ENCODE results near the gene CYP2B6.
A peak's percentile ranks its signal among the peaks of the same experiment; 100 is the strongest.
"Not testable (repeated sequence)": the region's sequence is repeated elsewhere in the genome, so short reads cannot be mapped to it uniquely, and the experiment has no call there.

CYP2B6 gene

DNA sequence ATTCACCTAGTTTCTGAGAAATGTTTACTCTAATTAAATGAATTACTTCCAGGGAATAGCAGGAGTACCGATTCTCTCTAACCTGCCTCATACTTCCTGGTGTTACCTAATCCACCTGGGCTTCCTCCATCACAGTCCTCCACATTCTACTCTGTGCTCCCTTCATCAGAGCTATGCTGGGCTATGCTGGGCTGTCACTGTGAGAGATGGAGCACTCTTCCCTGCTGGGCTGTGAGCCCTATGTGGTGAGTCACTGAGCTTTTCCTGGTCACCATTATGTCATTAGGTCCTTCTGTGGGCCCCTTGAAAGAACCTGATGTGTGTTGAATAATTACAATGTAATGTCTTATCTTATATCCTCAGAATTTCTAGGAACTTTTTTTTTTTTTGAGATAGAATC, 54.0 kb downstream of the CYP2B6 start:
- not testable (repeated sequence) for H3K9ac ChIP-seq (ENCODE audit: low read depth, low read length); H3K4me3 ChIP-seq (ENCODE audit: low read length); H3K27me3 ChIP-seq (ENCODE audit: control insufficient read depth, insufficient read depth, low read length); H3K9me3 ChIP-seq (replicated peaks; ENCODE audit: low read length); H3K36me3 ChIP-seq (ENCODE audit: insufficient read depth, low read length); H3K4me2 ChIP-seq (ENCODE audit: low read length); H3K4me1 ChIP-seq (ENCODE audit: control insufficient read depth, insufficient read depth, low read length)

DNA sequence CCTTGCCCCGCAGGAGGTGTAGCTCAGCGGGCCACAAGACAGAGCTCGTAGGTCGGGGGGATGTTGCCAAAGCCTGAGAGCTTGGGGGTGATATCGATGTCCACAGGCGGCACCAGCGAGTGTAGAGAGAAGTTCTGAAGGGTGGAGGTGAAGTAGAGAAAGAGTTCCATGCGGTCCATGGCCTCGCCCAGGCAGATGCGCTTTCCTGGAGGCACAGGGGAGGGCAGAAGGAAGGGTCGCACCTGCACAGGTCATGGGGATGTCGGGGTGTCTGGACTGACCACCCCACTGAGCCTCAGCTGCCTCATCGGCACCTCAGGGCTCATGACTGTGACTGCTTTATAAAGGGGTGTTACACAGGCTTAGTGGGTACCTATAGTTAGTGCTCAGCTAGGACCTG, 59.3 kb downstream of the CYP2B6 start:
- Histone ChIP-seq H3K9me3 (replicated peaks; ENCODE audit: low read length) (no peaks in the 10 kb centered on the region), H3K4me1 (ENCODE audit: control insufficient read depth, insufficient read depth, low read length) (no peaks in the 10 kb centered on the region), H3K36me3 (ENCODE audit: insufficient read depth, low read length) (no peaks in the 10 kb centered on the region)

DNA sequence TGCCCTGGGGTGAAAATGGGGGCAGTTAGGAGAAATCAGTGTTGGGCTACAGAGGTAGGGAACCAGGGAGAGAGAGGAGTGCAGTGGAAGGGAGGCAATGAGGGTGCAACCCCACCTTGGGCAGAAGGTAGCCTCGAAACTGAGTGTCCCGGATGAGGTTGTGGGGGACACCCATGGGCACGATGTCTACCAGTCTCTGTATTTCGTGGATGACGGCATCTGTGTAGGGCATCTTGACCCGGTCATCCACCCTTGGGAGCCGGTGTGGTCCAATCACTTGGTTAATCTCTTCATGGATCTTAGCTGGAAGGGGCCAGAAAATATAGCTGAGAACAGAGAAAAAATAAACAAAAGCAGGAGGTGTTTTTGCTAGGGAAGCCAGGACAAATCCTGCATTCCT, 61.1 kb downstream of the CYP2B6 start:
- not testable (repeated sequence) for H3K36me3 ChIP-seq (ENCODE audit: insufficient read depth, low read length); H3K9me3 ChIP-seq (replicated peaks; ENCODE audit: low read length); H3K27me3 ChIP-seq (ENCODE audit: control insufficient read depth, insufficient read depth, low read length); H3K4me3 ChIP-seq (ENCODE audit: low read length); H3K4me1 ChIP-seq (ENCODE audit: control insufficient read depth, insufficient read depth, low read length); H3K4me2 ChIP-seq (ENCODE audit: low read length); H3K9ac ChIP-seq (ENCODE audit: low read depth, low read length)

More for the DNA sequence above, 59.3 kb downstream of the CYP2B6 start:
- no peak overlapping the region for H3K4me3 ChIP-seq (ENCODE audit: low read length)
- no peak overlapping the region for H3K9ac ChIP-seq (ENCODE audit: low read depth, low read length)
- H3K27me3 ChIP-seq (ENCODE audit: control insufficient read depth, insufficient read depth, low read length) = no peaks in the 10 kb centered on the region
- no peak overlapping the region for H3K4me2 ChIP-seq (ENCODE audit: low read length)

DNA sequence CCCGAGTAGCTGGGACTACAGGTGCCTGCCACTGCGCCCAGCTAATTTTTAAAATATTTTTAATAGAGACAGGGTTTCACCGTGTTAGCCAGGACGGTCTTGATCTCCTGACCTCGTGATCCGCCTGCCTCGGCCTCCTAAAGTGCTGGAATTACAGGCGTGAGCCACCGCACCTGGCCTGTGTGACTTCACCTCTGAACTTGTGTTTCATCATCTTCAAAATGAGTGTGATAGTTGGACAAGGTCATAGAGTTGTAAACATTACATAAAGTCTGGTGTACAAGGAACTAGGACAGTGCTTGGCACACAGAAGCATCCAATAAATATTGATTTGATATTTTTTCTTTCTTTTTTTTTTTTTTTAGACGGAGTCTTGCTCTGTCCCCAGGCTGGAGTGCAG, 62.2 kb downstream of the CYP2B6 start:
- not testable (repeated sequence) for H3K27me3 ChIP-seq (ENCODE audit: control insufficient read depth, insufficient read depth, low read length); H3K4me3 ChIP-seq (ENCODE audit: low read length); H3K36me3 ChIP-seq (ENCODE audit: insufficient read depth, low read length); H3K4me2 ChIP-seq (ENCODE audit: low read length); H3K4me1 ChIP-seq (ENCODE audit: control insufficient read depth, insufficient read depth, low read length); H3K9me3 ChIP-seq (replicated peaks; ENCODE audit: low read length); H3K9ac ChIP-seq (ENCODE audit: low read depth, low read length)

DNA sequence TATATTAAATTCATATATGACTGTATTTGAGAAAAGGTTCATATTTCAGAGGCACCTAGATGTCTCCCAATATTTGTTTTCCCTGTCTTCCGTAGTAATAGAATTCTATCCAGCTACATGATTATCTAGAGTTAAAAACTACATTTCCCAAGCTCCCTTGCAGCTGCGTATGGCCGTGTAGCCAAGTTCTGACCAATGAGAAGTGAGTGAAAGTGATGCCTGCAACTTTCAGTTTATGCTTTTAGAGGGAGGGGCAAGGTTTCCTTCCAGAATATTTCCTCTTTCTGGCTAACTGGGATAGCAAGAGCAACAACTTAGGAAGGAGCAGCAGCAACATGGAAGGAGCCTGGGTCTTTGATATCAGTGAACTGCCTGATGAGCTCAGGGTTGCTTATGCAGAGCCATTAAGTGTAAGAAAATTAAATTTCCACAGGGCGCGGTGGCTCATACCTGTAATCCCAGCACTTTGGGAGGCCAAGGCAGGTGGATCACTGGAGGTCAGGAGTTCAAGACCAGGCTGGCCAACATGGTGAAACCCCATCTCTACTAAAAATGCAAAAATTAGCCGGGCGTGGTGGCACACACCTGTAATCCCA, 74.0 kb downstream of the CYP2B6 start:
- Histone ChIP-seq H3K4me3 (ENCODE audit: low read length) (no peak overlapping the region), H3K9me3 (replicated peaks; ENCODE audit: low read length) (no peaks in the 10 kb centered on the region), H3K27me3 (ENCODE audit: control insufficient read depth, insufficient read depth, low read length) (peaks cover 3% of the 10 kb centered on the region), H3K4me1 (ENCODE audit: control insufficient read depth, insufficient read depth, low read length) (no peaks in the 10 kb centered on the region), H3K4me2 (ENCODE audit: low read length) (peak overlapping the region; percentile 34), H3K9ac (ENCODE audit: low read depth, low read length) (no peak overlapping the region), H3K36me3 (ENCODE audit: insufficient read depth, low read length) (no peaks in the 10 kb centered on the region)

Measured in skeletal muscle satellite cell (primary cell).